HG03139 (cell line): ENCODE results near the gene EFCAB11.
"Not testable (repeated sequence)": the region's sequence is repeated elsewhere in the genome, so short reads cannot be mapped to it uniquely, and the experiment has no call there.

Source experiments
- ATAC-seq: cut with Tn5 transposase; IDR thresholded peaks from one replicate; pipeline ENCODE4 v1.9.1; 2021; ENCODE audit not compliant: unreplicated experiment

Gene EFCAB11

DNA sequence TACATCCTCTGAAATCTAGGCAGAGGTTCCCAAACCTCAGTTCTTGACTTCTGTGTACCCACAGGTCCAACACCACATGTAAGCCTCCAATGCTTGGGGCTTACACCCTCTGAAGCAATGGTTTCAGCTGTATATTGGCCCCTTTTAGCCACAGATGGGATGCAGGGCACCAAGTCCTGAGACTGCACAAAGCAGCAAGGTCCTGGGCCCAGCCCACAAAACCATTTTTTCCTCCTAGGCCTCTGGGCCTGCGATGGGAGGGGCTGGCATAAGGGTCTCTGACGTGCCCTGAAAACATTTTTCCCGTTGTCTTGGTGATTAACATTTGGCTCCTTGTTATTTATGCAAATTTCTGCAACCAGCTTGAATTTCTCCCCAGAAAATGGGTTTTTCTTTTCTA, 80.4 kb downstream of the EFCAB11 start:
- not testable (repeated sequence) for ATAC-seq

DNA sequence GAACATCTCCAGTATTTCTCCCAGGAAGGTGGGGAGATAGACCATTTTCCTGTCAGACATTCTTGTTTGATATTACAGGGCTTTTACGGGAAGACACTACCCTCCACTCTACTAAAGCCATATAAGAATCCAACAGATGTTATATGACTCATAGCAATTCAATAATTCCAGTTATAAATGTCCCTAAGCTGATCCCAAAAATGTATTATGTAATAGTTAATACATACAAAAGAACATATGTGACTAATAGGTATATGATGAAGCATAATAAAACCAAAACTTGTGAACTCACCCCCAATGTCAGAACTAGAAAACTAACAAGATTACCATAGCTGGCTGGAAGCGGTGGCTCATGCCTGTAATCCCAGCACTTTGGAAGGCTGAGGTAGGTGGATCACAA, 84.2 kb downstream of the EFCAB11 start:
- ATAC-seq = no peak

DNA sequence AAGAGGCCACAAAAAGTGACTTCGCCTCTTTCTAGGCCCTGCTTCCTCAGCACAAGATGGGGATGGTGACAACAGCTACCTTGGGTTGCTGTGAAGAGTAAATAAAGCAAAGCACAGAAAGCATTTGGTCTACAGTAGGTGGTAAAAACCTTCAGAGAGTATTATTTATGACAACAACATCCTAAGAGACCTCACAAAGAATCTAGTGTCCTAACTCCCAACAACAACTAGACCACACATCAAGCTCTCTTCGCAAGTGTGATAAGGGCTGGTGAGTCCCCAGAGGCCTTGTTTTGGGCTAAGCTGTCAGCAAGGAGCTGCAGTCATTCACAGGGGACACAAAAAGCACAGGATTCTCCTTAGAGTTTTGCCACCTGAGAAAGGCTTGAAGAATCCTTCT, 84.9 kb downstream of the EFCAB11 start:
- no peak for ATAC-seq

DNA sequence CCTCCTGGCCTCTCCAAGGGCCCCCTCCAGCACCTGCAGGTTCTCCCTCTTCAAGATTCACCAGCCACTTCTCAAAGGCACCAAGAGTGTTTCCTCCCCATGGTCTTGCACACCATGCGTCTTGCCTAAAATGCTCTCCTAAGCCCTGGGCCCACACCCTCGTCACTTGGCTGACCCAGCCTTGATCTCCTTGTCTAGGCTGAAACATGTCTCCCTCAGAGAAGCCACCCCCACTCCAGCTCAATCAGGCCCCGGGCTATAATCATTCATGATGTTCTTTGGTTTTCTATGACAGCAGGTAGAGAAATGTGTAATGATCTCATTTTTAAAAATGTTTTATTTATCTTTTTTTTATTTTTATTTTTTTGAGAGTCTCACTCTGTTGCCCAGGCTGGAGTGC, 88.1 kb downstream of the EFCAB11 start:
- ATAC-seq = no peak

DNA sequence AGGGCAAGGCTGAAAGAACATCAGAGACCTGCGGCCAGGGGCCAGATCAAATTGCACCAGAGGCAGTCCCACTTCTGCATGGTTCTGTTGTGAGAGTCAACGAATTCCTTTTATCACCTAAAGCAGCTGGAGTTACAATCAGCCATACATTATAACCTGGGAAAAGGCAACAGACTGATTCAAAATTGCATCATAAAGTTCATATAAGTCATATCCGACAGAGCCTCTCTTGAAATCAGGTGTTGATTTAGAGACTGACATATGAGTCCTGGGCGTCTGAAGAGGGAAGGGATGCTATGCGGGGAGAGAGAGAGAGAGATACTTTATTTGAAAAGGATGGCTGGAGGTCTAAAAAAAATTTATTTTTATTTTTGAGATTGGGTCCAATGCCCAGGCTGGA, 89.4 kb downstream of the EFCAB11 start:
- no peak for ATAC-seq

DNA sequence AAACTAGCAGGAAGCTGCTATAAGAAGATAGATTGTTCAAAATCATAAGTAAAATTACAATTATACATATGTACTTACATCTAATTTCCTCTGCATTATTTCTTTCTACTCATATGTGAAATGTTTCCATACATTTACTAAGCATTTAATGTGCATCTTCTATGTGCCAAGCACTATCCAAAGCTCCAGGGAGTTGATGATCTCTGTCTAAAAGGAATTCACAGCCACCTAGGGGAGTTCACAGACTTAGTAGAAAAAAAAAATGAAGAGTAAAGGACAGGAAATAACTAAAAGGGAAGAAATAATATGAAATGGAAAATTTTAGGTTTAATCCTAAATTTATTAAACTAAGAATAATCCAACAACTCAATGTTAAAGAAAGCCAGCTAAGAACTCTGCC, 91.7 kb downstream of the EFCAB11 start:
- ATAC-seq = no peak

DNA sequence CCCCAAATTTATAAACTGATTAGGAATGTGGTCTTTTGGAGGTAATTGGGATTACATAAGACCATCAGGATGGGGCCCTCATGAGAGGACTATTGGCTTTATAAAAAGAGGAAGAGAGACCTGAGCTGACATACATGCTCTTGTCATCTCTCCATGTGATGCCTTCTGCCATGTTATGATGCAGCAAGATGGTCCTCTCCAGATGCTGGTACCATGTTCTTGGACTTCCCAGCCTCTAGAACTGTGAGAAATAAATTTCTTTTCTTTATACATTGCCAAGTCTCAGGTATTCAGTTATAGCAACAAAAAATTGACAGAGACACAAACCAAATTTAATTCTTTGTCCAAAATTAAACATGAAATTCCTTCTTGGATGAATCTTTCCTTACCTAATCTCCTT, 92.9 kb downstream of the EFCAB11 start:
- no peak for ATAC-seq

DNA sequence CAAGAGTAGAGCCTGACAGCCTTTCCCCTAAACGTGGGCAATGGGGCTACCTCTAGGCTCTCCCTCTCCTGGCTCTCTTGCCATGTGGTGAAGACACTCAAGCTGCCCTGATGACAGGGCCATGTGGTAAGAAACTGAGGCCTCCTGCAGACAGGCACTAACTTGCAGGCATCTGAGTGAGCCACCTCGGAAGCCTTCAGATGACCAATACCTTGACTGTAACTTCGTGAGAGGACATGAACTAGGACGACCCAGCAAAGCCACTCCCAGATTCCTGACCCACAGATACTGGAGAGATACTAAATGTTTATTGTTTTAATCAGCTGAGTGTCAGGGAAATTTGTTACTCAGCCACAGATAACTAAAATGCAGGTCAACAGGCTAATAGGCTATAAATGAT, 96.4 kb downstream of the EFCAB11 start:
- ATAC-seq = no peak

DNA sequence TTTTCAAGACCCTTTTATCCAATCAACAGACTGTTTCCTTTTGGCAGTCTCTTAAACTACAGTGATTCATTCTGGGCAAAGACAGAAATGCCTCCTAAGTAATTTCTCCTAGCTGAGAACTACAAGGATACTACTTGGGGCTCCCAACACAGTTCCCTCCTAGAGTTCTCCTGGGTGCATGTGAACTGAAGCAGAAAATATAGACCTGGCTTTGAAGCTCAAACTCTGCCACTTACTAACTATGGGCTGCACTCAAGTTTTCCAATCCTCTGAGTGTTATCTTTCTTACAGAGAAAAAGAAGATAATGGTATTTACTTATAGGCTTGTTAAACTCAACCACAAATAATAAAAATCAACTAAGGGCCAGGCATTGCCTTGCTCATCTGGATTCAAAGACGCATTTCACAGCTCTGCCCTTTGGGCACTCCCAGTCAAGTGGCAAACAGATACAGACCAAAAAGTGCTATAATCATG, 97.6 kb downstream of the EFCAB11 start:
- no peak for ATAC-seq

DNA sequence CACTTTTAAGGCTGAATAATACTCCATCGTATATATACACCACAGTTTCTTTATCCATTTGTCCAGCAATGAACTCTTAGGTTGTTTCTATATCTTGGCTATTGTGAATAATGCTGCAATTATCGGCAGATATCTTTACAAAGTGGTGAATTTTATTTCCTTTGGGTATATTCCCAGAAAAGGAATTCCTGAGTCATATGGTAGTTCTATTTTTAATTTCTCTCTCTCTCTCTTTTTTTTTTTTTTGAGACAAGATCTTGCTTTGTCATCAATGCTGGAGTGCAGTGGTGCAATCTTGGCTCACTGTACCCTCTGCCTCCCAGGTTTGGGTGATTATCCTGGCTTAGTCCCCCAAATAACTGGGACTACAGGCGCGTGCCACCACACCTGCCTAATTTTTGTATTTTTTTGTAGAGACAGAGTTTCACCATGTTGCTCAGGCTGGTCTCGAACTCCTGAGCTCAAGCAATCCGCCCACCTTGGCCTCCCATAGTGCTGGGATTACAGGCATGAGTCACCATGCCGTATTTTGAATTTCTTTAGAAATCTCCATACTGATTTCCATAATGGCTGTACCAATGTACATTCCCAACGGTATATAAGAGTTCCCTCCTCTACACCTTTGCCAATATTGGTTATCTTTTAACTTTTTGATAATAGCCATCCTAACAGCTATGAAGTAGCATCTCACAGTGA, 98.4 kb downstream of the EFCAB11 start:
- ATAC-seq = no peak

DNA sequence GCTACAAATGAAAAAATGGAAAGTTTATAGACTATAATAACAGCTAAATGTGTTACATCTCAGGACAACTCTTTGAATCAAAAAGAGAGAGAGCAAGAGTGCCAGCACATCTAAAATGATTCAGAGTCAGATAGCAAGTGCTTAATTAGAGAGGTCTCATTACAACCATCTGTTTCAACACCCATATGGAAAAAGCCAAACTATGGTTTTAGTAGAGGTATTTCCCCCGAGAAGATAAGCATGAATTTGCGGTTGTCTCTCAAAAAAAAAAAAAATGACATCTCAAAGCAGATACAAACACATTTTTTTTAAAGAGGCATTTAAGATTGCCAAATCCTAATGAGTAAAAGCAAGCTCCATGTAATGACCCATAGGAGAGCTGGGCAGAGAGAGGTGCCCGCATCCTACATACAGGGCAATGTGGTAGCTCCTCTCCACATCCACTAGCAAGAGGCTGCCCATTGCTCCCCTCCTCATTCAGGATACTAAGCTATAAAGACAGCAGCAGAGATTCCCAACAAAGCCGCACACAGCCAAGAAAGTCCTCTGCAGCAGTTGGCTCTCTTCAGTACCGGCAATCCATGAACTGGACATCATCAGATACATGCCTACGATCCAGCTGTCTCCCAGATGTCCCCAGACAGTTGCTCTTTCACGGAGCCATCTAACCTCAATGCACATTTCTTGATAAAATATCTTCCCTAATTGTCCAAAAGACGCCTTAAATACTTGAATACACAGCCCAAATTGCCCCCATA, 100.4 kb downstream of the EFCAB11 start:
- ATAC-seq = no peak

DNA sequence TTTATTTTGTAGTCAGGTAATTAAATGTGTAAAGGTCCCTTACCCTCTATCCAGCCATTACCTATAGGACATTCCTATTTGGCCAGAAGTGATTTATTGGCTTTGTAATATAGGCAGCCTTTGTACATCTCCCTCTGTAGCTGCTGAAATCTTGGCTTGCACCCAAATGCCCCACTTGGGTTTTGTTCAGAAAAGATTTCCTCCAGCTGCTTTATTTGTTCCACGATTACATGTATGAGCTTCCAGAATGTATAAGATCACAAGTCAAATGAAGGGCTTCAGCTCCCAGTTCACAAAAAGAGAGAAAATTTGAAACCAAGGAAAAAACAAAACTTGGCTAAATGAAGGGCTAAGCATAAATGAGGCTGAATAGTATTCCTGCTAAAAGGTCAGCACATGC, 103.4 kb downstream of the EFCAB11 start:
- no peak for ATAC-seq

DNA sequence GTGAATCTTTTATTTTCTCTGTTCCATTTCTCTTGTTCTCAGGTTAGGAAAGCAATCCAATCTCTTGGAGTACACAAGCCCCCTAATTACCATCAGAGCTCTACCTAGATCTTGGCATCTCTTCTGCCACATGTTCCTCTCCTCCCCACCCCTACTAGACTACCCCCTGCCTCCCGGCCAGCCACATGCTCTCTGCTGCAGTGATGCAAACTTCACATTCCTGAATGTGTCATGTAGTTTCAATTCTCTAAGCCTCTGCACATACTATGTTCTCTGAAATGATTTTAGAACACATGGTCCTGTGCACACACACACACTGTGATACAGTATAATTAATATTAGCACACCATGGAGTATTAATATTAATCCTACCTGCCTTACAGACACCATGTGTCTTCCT, 104.6 kb downstream of the EFCAB11 start:
- no peak for ATAC-seq

DNA sequence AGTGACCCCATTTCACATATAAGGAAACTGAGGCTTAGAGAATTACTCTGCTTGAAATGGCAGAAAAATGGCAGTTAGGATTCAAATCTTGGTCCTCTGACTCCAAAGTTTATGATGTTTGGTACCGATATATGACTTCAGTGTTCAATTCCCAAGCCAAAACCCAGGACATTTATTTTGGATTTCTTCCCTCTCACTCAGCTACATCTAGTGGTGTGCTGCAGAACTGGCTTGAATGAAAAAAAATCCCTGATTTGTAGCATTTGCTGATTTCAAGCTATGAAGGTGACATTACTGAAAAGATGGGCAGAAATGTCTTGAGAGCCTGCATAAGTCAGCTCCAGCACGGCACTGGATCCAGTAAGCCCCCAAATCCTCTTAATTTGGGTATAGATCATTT, 106.4 kb downstream of the EFCAB11 start:
- no peak for ATAC-seq

DNA sequence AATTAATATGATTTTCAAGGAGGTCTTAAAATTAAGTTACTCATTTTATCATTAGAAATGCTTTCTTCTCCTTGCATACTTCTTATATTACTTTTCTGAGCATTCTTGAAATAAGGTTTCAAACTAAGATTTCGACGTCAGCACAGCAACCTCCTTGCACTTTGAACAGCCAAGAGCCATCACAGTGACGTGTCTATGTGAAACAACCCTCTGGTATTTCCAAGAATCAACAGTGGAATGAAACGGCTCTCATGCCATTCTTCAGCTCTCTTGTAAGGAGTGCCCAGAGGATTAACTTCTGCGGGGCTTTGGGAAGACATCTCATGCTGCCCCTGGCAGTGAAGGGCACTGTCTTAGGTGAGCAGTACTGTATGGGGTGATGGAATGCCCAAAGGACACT, 109.2 kb downstream of the EFCAB11 start:
- no peak for ATAC-seq

DNA sequence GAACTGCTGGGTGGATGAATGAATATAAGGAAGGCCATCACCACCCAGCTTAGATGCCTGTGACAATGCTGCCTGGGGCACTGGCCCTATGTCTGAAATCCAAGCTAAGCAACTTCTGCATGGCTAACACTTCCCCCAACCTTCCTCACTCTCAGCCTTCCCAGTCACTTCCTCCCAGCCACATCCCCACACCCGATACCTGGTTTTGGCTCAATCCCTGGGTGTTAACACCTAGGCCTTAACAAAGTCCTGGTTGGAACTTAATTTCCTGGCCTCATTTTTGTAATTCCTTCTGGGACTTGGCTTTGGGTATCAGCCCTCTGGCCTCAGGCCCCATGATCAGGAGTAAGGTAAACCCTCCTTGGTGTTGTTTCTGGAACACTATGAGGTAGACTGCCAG, 110.0 kb downstream of the EFCAB11 start:
- no peak for ATAC-seq

DNA sequence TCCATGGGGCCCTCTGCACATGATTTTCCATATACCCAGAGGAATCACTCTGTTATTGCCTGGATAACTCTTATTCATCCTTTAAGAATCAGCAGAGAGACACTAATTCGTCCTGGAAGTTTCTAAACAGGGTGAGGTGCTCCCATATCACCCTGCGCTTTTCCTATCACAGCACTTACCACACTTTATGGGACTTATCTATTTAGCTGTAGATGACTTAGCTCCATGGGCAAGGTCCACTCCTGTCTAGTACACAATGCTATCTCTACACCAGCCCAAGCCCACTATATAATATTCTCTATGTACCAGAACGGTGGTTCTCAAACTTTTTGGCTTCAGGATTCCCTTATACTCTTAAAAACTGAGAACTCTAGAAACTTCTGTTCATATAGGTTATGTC, 111.7 kb downstream of the EFCAB11 start:
- ATAC-seq = no peak

DNA sequence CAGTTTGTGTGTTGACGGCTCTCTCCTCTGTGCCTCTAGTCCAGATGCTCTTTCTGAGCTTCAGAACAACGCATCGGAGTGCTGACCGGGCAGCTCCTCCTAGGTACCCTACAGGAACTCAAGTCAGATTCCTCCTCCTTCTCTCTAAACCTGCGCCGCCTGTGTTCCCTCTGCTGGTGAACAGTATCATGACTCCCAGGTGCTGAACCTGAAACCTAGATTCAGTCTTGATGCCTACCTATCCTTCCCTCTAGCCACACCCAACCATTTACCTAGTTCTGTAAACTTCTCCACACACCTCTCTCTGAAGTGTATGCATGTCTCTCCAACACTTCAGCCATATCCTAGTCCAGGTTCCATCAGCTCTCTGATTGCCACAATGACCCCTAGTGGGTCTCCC, 112.7 kb downstream of the EFCAB11 start:
- no peak for ATAC-seq

DNA sequence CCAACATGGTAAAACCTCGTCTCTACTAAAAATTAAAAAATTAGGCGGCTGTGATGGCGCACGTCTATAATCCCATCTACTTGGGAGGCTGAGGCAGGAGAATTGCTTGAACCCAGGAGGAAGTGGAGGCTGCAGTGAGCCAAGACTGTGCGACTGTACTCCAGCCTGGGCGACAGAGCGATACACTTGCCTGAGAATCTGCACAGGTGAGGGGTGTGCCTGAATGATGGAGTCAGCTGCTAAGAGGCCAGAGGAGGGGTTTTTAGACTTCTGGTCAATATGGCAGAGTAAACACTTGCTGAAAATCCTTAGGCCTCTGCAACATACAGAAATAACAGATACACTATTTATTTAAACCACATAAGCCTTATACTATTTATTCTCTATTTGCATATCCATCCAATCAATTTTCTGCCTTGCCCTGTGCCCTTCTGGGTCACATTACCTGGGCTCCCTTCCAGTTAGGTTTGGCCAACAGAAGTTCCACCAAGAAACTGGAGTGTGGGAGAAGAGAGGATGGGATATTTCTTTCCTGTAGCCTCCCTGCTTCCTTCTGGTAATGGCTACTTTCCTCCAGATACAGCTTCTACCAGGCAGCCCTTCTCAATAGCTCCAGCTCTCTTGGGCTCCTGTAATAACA, 117.6 kb downstream of the EFCAB11 start:
- no peak for ATAC-seq

DNA sequence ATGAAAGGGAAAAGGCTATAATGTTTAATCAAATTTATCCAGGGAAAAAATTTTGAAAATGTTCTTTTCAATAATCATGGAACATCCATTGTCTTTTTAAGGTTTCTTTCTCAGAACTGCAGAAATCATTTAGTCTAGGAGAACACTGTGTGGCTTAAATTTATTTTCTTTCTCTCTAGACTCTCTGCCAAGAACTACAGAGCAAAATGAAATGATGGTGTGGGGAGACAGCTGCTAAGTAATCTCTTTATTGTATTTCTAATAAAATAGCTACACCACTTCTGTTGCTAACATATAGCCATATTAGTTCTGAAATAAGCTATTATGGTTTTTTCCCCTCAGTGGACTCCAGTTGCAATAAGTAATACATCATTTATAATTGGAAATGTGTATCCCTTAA, 120.9 kb downstream of the EFCAB11 start:
- ATAC-seq = no peak

DNA sequence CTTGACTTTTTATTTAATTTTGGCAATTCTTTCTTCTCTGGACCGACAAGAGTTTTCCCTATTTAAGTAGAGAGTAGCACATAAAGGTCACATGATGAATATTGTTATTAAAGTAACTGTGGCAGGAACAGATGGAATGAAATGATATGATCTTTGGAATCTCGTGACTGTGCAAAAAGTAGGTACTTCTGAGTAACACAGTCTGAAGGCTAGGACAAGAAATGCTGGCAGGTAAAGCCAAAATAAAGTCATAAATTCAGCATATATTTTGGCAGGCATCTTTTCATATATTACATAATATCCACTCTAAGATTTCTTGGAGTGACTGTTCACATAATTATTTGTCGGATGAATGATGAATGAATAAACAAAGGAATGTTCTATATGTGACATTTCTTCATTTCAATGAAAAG, 121.4 kb downstream of the EFCAB11 start:
- no peak for ATAC-seq

DNA sequence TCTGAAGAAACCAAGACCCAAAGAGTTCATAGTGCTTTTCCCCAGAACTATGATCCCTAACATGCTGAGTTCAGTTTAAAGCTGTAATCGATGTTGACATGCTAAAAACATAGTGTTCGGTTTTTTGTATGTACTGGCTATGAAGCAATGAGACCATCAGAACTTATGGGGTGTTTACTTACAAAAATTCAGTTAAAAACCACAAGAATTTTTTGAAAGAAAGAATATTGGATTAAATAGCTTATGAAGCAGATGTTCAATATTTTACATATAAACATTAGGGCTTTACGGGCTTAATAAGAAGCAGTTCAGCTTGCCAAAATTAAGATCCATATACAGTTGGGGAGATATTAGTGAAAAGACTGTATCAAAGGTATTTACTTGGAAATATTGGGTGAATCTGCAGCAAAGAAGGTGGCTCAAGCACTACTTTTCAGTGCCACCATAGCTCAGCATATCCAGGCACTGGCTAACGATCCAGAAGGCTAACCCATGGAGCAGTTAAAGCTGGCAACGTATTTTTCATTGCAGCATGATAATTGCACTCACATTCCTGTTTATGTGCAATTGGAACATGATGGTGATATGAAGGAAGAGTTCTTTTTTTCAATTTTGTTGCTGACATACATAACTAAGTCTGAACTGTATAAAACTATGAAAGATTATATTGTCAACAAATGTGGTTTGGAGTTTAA, 125.9 kb downstream of the EFCAB11 start:
- no peak for ATAC-seq
